Fibroblast of skin of left biceps (primary cell): ENCODE measurements around the gene APOE.
"Not testable (repeated sequence)": the region's sequence is repeated elsewhere in the genome, so short reads cannot be mapped to it uniquely, and the experiment has no call there.

Experiments used
- DNase-seq, 2 experiments: peaks; one replicate each; pipeline ENCODE4 v3.0.0-alpha.2; 2013; ENCODE audit warnings: low read depth in 2 of 2

Gene APOE

GRCh38 chr19:44909775-44910174, 4.2 kb downstream of the APOE start:
- DNase-seq, result no peak

- DNase-seq, result not testable (repeated sequence)
Measured at GRCh38 chr19:44911896-44912295, 6.3 kb downstream of the APOE start.

GRCh38 chr19:44912854-44913253, 7.3 kb downstream of the APOE start:
- DNase-seq, result no peak

GRCh38 chr19:44913512-44914432, 8.2 kb downstream of the APOE start:
- DNase-seq, result not testable (repeated sequence)

GRCh38 chr19:44914433-44915206, 9.0 kb downstream of the APOE start, which contains the start of gene APOC1:
Gene APOC1 (plus strand): TSS chr19:44914608. CDS start chr19:44914892, 284 bp downstream.
- DNase-seq, result peak; percentile 43 to 50

GRCh38 chr19:44924243-44924725, 18.7 kb downstream of the APOE start:
- no peak for DNase-seq

GRCh38 chr19:44925114-44925891, 19.7 kb downstream of the APOE start:
- no peak for DNase-seq

GRCh38 chr19:44926245-44927077, 20.9 kb downstream of the APOE start:
- not testable (repeated sequence) for DNase-seq

- DNase-seq, result peak in 1 of 2 experiments; percentile 18
Measured at GRCh38 chr19:44927746-44928145, 22.1 kb downstream of the APOE start.

- DNase-seq, result no peak
Measured at GRCh38 chr19:44930088-44930487, 24.5 kb downstream of the APOE start.

- DNase-seq, result no peak
Measured at GRCh38 chr19:44931541-44931940, 25.9 kb downstream of the APOE start.

- no peak for DNase-seq
Measured at GRCh38 chr19:44939668-44940067, 34.1 kb downstream of the APOE start.

- no peak for DNase-seq
Measured at GRCh38 chr19:44942067-44942571, 36.5 kb downstream of the APOE start, which contains the start of gene APOC4. Gene APOC4 (plus strand): TSS chr19:44942237. CDS start chr19:44942278, 41 bp downstream.

- DNase-seq, result no peak
Measured at GRCh38 chr19:44943801-44944249, 38.2 kb downstream of the APOE start.

- DNase-seq, result no peak
Measured at GRCh38 chr19:44947041-44947581, 41.5 kb downstream of the APOE start.

- no peak for DNase-seq
Measured at GRCh38 chr19:44948237-44948636, 42.6 kb downstream of the APOE start.

- DNase-seq, result no peak
Measured at GRCh38 chr19:44948763-44949374, 43.3 kb downstream of the APOE start.

- no peak for DNase-seq
Measured at GRCh38 chr19:44949550-44949949, 44.0 kb downstream of the APOE start.
